GM06990 (cell line): ENCODE results near the gene UST.
A peak's percentile ranks its signal among the peaks of the same experiment; 100 is the strongest.

Source experiments
- DNase-seq: peaks from one replicate; pipeline ENCODE4 v3.0.0-alpha.2; 2011; ENCODE audit not compliant: insufficient read length; ENCODE audit errors: extremely low read depth
- H3K27me3 ChIP-seq: replicated peaks from 2 replicates; pipeline ENCODE4 v1.6.0; 2011; ENCODE audit warnings: low read length; ENCODE audit not compliant: control insufficient read depth, insufficient read depth
- H3K36me3 ChIP-seq: 2 replicates; pipeline ENCODE4 v1.5.1; 2011; ENCODE audit warnings: low read length; ENCODE audit not compliant: control insufficient read depth, insufficient read depth
- H3K4me3 ChIP-seq: replicated peaks from 2 replicates; pipeline ENCODE4 v1.5.1; 2011; ENCODE audit warnings: low read depth, mild to moderate bottlenecking, control low read depth, low read length
- TF ChIP-seq, protein P1 (sequence below): IDR thresholded peaks from 2 replicates; pipeline ENCODE4 v1.5.1; 2011; ENCODE audit warnings: low read length, control low read depth, mild to moderate bottlenecking, inconsistent platforms; ENCODE audit not compliant: insufficient read depth, poor library complexity, severe bottlenecking

The UST gene

GRCh38 chr6:148831531-148831930 is 84.7 kb downstream of the UST start:
- DNase-seq: no peak
- Histone ChIP-seq H3K27me3 (no peaks in the 10 kb centered on the region), H3K36me3 (no peaks in the 10 kb centered on the region), H3K4me3 (no peak overlapping the region)
- TF ChIP-seq, protein P1, sequence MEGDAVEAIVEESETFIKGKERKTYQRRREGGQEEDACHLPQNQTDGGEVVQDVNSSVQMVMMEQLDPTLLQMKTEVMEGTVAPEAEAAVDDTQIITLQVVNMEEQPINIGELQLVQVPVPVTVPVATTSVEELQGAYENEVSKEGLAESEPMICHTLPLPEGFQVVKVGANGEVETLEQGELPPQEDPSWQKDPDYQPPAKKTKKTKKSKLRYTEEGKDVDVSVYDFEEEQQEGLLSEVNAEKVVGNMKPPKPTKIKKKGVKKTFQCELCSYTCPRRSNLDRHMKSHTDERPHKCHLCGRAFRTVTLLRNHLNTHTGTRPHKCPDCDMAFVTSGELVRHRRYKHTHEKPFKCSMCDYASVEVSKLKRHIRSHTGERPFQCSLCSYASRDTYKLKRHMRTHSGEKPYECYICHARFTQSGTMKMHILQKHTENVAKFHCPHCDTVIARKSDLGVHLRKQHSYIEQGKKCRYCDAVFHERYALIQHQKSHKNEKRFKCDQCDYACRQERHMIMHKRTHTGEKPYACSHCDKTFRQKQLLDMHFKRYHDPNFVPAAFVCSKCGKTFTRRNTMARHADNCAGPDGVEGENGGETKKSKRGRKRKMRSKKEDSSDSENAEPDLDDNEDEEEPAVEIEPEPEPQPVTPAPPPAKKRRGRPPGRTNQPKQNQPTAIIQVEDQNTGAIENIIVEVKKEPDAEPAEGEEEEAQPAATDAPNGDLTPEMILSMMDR: no peak

DNA sequence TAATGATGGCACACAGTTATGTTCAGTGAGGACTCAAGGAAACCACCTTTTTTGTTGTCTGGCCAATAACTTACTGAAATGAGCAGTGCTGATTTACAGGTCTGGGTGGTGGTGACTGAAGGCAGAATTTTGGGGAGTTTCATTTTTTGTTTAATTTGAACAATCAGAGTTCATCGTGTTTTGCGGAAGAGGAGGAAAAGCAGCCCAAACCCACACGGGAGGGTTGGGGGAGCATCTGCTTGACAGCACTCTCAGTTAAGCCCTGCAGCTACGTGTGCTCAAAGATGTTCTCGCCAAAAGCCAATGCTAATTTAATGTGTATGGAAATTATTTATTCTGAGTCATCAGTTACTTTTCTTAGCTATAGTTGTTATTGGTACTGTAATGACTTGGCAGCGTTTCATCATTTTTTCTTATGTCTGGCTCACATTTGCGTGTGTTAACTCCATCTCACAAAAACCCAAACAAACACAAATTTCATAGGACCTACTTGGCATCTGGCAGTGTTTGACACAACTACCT is 89.2 kb downstream of the UST start:
- TF ChIP-seq, protein P1: no peak

GRCh38 chr6:148836751-148837150 is 89.9 kb downstream of the UST start:
- Histone ChIP-seq H3K4me3 (no peak overlapping the region), H3K27me3 (no peaks in the 10 kb centered on the region), H3K36me3 (no peaks in the 10 kb centered on the region)
- DNase-seq: no peak
- TF ChIP-seq, protein P1: no peak

More for the DNA sequence above, 89.2 kb downstream of the UST start:
- Histone ChIP-seq H3K4me3 (0 out of 2 replicates have a peak overlapping the region, but pooled peaks have one; percentile 5), H3K36me3 (no peaks in the 10 kb centered on the region), H3K27me3 (no peaks in the 10 kb centered on the region)
- DNase-seq: peak; percentile 61

DNA sequence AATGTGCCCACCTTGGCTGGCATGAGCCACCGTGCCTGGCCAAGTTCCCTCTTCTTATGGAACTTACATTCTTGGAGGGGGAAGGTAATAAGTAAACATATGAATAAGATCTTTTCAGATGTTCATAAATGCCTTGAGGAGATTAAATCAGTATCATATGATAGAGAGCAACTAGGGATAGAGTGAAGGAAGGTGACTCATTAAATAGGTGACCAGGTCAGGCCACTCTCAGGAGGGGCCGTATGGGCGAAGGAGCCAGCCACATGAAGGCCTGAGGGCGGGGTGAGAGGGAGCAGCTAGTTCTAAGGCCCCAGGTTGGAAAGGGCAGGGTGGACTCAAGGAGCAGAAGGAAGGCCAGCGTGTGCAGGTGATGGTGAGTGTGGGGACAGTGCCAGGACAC is 91.1 kb downstream of the UST start:
- Histone ChIP-seq H3K36me3 (no peaks in the 10 kb centered on the region), H3K4me3 (no peak overlapping the region), H3K27me3 (no peaks in the 10 kb centered on the region)
- TF ChIP-seq, protein P1: no peak
- DNase-seq: no peak

DNA sequence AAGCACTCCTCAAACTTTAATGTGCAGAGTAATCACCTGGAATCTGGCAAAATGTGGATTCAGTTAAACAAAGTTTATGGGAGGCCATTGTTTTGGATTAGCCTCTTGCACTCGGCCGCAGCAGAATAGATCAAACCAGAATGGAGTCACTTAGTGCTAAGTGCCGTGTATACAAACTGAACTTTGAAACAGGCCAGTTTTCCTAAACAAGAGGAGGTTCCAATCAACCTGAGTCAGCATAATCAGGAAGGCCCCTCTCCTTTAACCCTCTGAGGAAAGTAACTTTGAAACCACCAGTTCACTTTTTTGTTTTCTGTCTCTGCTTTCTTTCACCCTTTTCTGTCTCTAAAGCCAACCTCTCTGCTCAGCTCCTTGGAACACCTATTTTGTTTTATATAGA is 92.2 kb downstream of the UST start:
- TF ChIP-seq, protein P1: no peak
- no peaks in the 10 kb centered on the region for H3K27me3 ChIP-seq

GRCh38 chr6:148840256-148840655 is 93.4 kb downstream of the UST start:
- TF ChIP-seq, protein P1: no peak

More for the DNA sequence above, 92.2 kb downstream of the UST start:
- no peaks in the 10 kb centered on the region for H3K36me3 ChIP-seq
- H3K4me3 ChIP-seq: no peak overlapping the region
- no peak for DNase-seq

More at GRCh38 chr6:148840256-148840655, 93.4 kb downstream of the UST start:
- DNase-seq: no peak
- Histone ChIP-seq H3K27me3 (no peaks in the 10 kb centered on the region), H3K36me3 (no peaks in the 10 kb centered on the region), H3K4me3 (no peak overlapping the region)
